Measurements from ENCODE around the gene SPATA20.

SPATA20 gene

DNA sequence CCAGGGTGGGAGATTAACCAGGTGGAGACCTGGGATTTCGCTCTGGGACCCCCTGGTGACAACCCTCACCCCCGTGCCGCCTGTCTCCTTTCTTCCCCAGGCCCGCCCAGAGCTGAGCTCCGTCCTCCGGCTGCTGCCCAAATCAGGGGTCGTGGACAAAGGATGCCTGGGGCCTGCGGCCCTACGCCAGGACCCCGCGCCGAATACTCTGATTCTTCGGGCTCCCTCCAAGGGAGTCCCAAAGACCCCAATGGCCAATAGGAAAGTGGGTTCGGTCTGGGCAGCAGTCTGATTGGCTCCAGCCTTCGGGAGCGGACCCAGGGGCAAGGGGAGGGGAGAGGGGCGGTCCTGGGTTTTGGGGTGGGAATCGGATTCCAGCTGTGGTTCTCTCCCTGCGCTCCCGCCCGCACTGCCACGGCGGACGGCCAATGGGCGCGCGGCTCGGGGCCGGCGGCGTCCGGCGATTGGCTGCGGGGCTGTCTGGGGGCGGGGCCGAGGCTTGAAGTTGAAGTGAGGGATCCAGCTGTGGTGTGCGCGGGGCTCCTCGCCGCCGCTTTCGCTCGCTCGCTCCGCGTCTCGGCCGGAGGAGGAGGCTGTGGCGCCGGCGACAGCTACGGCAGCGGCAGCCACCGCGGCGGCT is 13.3 kb downstream of the SPATA20 start, which contains the start of gene CACNA1G:
TSS of gene CACNA1G (plus strand) at position 531 of the 640 bp plus-strand sequence. CDS start 745 bp downstream, outside the sequence.
- peak; percentile 81 for DNase-seq

DNA sequence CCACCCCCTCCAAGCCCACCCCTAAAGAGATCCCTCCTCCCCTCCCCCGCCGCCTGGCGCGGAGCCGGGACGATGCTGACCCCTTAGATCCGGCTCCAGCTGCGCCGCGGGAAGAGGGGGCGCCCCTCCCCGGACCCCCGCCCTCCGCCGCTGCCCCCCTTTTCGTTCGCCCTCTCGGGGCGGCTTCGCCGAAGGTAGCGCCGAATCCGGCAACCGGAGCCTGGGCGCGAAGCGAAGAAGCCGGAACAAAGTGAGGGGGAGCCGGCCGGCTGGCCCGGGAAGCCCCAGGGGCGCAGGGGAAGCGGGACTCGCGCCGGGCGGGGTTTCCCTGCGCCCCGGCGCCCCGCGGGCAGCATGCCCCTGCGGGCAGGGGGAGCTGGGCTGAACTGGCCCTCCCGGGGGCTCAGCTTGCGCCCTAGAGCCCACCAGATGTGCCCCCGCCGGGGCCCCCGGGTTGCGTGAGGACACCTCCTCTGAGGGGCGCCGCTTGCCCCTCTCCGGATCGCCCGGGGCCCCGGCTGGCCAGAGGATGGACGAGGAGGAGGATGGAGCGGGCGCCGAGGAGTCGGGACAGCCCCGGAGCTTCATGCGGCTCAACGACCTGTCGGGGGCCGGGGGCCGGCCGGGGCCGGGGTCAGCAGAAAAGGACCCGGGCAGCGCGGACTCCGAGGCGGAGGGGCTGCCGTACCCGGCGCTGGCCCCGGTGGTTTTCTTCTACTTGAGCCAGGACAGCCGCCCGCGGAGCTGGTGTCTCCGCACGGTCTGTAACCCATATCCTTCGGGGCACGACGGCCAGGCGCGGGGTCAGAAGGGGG is 14.2 kb downstream of the SPATA20 start:
- DNase-seq: no peak

DNA sequence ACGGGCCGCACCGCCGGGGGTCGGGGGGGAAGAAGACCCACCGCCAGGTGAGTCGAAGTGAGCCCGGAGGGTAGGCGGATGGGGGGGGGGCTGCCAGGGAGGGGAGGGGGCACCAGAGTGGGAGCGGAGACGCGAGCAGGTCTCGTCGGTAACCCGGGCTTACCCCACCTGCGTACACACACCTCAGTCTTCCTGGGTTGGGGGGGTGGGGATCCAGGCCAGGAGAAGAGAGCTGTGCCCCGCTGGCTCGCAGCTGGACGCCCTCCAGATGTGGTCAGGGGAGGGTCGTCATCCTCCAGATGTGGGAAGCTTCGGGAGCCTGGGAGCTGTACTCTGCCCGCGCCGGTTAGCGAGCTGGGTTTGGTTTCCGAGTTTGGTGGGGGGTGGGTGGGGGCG is 14.8 kb downstream of the SPATA20 start:
- no peak for DNase-seq

DNA sequence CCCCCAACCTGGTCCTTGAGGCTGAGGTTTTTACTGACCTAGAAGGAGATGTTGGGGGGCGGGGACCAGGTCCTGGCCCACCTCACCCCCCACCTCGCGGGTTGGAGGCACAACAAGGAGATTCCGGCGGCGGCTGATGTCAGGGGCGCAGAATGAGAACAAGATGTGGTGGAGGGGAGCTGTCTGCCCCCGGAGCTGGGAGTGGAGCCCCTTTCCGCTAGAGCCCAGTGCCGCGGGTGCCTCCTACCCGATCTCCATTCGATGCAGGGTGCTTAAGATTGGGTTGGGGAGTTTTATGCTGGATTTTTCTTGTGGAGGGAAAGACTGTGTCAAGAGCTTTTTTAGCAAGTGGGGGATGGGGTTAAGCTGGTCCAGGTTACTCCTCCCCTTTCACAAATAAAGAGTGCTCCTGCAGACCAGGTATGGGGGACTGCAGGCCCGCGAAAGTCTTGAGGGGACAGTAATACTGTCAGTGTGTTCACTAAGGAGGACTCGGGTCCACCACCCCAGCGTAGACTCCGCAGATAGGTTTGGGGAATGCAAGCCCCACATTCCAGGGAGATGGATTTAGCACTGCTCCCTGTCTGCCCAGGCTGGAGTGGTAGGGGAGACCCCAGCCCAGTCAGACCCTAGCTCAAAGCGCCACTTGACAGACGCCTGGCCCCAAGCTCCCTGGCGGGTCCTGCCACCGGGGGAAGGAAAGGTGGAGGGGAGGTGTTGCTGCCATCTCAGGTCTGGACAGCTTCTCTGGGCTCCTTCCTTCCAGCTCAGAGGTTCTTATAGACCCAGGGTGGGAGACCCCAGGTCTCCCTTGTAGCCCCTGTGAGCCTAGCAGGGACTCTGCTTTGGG is 15.5 kb downstream of the SPATA20 start:
- DNase-seq: no peak

DNA sequence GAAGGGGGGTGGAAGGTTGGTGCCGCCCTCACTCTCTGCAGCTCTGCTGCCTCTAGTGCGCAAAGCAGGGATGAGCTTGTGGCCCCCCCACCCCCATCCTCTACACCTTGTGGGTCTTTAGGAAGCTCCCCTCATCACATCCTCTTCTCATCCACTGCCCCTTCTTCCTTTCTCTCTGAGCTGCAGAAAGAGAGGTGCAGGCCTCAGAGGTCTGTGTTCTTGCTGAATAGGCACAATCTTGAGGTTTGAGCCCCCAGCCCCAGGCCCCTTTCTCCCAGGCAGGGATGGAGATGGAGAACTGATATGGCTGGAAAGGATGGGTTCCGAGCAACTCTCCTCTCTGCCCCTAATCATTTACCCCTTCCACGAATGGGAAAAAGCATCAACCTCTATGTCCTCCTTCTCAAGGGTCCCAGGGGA is 16.1 kb downstream of the SPATA20 start:
- no peak for DNase-seq

DNA sequence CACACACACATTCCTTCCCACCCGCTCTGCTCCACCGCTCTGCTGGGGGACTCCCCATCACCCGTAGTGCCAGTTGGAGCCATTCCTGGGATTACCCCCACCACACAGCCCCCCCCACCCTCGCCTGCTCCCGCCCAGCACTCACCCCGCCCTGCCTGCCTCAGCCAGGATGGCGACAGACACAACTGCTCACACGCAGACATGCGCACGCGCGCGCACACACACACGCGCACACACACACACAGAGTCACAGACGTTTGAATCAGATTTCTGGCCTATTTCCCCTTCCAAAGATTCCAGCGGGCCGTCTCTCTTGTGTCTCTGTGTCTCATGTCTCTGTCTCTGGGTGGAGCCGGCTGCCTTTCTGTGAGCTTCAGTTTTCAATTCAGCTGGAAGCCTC is 17.9 kb downstream of the SPATA20 start:
- no peak for DNase-seq

DNA sequence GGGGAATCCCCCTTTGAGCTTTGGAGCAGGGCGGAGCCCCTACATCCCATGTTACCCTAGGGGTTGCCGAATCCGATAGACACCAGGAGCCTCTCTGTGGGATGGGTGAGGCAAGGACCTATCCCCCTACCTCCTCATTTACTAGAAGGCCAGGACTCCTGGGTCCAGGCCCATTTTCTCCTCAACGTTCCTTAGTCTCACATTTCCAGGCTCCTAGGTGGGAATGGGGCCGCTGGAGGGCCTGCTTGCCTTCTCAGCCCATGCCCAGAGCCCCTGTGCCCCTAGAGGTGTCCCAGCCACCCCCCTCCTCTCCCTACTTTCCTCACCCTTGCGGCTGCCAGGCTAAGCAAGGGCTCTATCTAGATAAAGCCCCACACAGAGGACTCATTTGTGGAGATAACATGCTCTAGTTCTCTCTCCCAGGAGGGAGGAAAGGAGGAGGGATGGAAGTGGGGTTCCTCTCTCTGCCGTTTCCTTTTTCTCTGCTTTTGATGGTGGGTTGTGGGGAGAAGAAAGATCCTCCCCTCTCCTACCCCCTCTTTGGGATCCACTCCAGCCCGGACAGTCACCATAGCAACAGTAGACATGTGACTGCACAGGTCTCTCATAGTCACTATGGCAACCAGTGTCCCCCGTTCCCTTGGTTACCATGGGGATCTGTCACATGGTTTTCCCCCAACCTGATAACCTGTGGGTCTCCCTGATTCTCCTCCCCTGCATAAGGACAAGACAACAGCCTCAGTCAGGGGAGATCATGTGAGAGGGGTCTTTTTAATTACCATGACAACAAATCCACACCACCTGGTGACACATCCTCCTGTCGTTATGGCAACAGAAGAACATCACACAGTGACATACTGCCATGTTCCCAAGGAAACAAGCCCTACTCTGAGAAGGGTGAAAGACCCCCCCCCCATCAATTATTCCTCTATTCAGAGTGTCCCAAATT is 18.7 kb downstream of the SPATA20 start:
- DNase-seq: no peak

DNA sequence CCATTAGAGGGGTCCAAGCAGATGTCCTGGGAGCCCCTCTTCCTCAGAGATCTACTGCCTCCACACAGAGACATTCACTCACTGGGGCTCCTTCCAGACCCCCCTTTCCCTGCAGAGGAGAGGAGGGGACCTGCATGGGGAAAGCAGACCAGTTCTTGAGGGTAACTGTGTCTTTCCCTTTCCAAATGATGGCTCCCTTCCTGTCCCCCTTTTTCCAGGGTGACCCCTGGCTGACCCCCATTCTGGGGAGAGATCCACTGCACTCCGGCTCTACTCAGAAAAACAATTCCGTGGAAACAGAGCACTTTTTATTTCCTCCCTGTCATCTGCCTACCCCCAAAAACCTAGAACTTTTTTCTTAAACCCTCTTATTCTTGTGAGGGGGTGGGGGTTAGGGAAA is 19.9 kb downstream of the SPATA20 start:
- DNase-seq: no peak

DNA sequence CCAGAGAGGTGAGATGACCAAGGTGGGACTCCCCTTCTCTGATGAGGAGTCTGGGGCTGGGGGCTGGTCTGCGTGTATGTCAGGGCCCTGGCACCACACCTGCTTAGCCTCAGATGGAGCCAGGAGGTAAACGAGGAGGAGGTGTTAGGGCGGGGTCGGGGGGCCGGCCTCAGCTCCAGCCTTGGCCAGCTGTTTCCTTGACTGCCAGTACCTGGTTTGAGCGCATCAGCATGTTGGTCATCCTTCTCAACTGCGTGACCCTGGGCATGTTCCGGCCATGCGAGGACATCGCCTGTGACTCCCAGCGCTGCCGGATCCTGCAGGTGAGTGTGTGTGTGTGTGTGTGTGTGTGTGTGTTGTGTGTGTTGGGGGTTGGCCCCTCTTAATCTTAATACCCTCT is 21.7 kb downstream of the SPATA20 start:
- no peak for DNase-seq

DNA sequence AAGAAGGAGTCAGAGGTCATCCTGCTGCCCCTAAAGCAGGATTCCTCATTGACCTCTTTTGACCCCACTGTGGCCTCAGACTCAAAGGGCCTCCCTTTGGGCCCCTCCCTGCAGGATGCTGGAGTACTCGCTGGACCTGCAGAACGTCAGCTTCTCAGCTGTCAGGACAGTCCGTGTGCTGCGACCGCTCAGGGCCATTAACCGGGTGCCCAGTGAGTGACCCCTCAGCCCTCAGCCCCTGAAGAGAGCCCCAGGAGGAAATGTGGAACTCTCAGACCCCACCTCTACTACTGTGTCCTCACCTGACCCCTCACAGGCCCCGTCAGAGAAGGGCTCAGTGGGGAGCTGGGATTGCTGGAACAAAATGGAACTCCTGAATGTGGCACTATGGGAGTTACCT is 22.6 kb downstream of the SPATA20 start:
- DNase-seq: no peak

DNA sequence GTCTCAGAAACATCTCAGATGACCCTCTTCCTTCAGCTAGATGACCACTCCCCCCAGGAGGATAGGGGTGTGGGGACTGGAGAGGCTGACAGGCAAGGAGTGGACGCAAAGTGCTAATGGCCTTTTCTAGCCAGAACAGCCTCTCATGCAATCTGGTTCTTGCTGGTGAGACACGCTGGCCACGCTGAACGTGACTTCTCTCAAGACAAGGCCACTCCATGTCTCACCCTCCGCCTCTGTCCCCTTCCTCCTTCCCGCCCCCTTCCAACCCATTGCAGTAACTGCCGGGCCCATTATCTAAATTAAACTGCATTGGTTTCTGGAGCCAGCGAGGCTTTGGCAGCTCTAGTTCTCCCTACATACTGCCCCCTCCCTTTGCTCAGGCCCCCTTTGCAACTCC is 23.1 kb downstream of the SPATA20 start:
- DNase-seq: no peak

DNA sequence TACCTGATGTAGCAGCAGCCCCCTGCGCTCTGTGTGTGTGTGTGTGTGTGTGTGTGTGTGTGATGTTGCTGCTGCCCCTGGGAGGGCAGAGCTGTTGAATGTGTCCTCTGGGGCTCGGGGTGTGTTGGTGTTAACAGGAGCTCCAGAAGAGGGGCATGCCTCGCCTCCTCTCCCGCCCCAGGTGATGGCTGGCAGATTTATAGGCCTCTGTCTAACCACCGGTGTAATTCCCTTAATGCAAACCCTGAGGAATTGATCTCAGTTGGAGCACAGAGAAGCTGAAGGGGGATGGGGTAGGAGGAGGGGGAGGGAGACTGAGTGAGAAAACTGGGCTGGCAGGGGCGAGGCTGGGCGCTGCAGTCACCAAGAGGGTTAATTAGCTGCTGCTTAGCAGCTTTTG is 23.6 kb downstream of the SPATA20 start:
- no peak for DNase-seq

DNA sequence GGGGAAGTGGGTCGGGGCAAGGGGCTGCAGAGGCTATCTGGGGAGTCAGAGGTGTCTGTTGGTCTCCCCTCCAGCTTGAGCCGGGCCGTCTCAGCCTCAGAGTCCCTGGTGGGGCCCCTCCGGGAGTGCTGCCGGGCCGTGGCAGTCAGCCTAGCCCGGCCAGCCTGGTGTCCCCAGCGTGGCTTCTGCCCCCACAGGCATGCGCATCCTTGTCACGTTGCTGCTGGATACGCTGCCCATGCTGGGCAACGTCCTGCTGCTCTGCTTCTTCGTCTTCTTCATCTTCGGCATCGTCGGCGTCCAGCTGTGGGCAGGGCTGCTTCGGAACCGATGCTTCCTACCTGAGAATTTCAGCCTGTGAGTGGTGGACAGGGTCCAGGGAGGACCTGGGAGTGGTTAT is 24.7 kb downstream of the SPATA20 start:
- DNase-seq: no peak

DNA sequence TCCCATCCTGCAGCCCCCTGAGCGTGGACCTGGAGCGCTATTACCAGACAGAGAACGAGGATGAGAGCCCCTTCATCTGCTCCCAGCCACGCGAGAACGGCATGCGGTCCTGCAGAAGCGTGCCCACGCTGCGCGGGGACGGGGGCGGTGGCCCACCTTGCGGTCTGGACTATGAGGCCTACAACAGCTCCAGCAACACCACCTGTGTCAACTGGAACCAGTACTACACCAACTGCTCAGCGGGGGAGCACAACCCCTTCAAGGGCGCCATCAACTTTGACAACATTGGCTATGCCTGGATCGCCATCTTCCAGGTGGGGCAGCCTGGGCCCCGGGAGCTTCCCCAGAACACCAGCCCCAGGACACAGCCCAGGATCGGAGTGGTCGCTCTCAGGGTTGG is 25.6 kb downstream of the SPATA20 start:
- no peak for DNase-seq

DNA sequence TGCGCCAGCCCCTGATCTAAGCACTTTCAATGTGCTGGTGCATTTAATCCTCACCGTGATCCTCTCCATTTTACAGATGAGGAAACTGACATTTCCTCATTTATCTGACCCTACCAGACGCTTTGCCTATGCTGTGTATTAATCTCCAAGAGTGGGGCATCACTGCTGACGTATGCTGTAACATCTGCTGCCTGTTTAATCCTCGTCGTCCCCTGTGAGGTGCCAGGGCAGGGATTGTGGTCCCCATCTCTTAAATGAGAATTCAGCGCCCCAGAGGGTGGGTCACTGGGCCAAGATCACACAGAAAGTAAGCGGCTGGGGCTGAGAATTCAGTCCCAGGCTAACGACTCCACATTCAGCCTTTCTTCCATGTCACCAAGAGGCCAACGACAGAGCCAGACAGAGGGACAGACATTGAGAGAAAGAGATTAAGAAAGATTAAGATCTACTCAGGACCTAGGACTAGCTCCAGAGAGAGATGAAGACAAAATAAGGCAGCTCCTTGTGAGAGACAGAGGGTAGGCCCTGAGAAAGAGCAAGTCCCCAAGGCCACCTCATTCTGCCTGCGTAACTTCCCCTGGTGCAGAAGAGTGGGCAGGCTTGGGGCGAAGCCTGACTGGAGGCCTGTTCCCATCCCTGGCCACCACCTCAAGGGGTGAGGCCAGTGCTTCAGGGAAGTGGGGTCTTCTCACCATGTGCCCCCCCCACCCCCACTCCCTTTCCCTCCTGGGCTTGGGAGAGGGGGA is 27.1 kb downstream of the SPATA20 start:
- DNase-seq: no peak

DNA sequence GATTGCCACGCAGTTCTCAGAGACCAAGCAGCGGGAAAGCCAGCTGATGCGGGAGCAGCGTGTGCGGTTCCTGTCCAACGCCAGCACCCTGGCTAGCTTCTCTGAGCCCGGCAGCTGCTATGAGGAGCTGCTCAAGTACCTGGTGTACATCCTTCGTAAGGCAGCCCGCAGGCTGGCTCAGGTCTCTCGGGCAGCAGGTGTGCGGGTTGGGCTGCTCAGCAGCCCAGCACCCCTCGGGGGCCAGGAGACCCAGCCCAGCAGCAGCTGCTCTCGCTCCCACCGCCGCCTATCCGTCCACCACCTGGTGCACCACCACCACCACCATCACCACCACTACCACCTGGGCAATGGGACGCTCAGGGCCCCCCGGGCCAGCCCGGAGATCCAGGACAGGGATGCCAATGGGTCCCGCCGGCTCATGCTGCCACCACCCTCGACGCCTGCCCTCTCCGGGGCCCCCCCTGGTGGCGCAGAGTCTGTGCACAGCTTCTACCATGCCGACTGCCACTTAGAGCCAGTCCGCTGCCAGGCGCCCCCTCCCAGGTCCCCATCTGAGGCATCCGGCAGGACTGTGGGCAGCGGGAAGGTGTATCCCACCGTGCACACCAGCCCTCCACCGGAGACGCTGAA is 28.7 kb downstream of the SPATA20 start:
- DNase-seq: peak; percentile 44

DNA sequence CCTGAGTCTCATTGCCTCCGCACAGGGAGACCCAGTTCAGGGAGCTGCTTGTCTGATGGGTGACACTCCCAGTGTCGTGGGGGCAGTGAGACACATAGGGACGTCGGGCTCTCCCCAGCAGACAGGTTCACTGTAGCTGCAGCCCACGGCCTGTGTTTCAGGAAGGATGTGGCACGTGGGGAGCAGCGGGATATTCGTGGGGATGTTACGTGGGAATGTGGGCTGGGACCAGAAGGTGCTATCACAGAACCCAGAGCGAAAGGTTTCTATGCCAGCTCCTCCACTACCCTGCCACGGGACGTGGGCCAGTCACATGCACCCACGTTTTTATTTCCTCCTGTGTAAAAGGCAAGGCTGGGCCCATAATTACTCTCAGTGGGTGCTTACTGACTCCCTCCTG is 29.9 kb downstream of the SPATA20 start:
- no peak for DNase-seq

DNA sequence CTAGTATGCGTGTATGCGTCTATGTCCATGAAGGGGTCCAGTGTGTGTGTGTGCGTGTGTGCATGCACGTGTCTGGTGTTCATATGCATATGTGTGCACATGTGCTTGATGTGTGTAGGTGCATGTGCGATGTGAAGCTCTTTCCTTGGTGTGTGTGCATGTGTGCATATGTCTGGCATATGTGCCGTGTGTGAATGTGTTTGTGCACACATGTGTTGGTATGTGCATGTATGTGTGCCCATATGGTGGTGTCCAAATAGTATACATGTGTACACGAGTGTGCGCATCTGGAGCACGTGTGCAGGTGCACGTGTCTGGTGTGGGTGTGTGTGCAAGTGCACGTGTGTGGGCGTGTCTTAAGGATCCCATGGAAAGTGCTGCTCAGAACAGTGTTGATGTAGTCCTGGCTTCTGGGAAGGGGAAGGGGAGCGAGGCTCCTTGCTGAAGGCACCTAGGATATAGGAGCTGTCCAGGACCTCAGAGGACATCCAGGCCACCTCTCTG is 30.5 kb downstream of the SPATA20 start:
- DNase-seq: no peak

DNA sequence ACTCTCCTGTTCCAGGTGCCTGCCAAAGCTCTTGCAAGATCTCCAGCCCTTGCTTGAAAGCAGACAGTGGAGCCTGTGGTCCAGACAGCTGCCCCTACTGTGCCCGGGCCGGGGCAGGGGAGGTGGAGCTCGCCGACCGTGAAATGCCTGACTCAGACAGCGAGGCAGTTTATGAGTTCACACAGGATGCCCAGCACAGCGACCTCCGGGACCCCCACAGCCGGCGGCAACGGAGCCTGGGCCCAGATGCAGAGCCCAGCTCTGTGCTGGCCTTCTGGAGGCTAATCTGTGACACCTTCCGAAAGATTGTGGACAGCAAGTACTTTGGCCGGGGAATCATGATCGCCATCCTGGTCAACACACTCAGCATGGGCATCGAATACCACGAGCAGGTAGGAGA is 31.2 kb downstream of the SPATA20 start:
- DNase-seq: no peak

DNA sequence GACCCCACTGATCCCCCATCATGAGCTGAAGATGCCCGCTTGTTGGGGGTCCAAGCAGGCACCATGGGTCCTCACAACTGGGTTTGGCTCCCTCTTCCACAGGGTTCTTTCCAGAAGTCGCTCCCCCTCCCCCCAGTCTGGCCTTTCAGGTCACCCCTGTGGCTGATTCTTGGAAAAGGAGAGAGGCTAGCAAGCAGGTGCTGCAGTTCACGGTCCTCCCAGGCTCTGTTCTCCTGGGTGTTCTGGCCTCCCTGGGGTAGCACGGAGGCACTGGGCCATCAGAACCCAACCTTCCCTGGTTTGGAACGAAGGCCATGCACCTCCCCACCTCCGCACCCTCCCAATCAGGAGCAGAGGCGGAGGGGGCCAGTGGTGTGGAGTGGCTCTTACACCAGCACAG is 32.4 kb downstream of the SPATA20 start:
- DNase-seq: no peak

DNA sequence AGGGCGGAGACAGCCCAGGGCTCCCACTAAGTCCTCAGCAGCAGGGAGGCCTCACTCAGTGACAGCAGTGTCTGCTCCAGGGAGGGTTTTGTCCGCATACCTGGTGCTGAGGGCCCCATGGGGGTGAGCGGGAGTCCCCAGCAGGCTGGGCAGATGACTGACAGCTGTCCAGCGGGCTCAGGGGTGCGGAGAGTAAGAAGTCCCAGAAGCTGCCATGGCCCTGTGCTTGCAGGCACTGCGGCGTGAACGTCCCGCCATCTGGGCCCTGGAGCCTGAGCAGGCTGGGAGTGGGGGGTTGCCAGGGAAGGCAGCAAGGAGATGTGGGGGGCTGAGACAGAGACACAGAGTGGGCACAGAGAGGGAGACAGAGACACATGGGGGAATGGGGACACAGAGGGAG is 33.7 kb downstream of the SPATA20 start:
- DNase-seq: no peak

All from NCI-H526 treated with DMSO at 0.1 percent for 48 hours (cell line).